ENCODE measurements around the gene SLC30A1.

Gene SLC30A1

GRCh38 chr1:211604548-211604947, 25.6 kb upstream of the SLC30A1 start:
- TF ChIP-seq FOXP2 (optimal IDR thresholded peaks at IDR 0.05; ENCODE audit: control extremely low read depth, extremely low read length, insufficient read depth) (no peak), POLR2AphosphoS5 (IDR thresholded peaks at IDR 0.05; ENCODE audit: borderline replicate concordance, low read depth, low read length) (no peak), EZH2 (IDR thresholded peaks at IDR 0.05) (no peak)
- Histone ChIP-seq H3K36me3 (ENCODE audit: insufficient read depth, low read length) (no peaks in the 10 kb centered on the region), H3K27ac (no peak overlapping the region), H3K9ac (ENCODE audit: insufficient read length) (no peak overlapping the region), H3K4me3 (no peak overlapping the region), H3K9me3 (ENCODE audit: low read depth, low read length) (no peaks in the 10 kb centered on the region)
- no peak for DNase-seq (ENCODE audit: low read depth, low spot score)

- Histone ChIP-seq H3K4me3 (no peak overlapping the region), H3K36me3 (ENCODE audit: insufficient read depth, low read length) (no peaks in the 10 kb centered on the region), H3K9ac (ENCODE audit: insufficient read length) (no peak overlapping the region), H3K9me3 (ENCODE audit: low read depth, low read length) (no peaks in the 10 kb centered on the region), H3K27ac (no peak overlapping the region)
- no peak for TF ChIP-seq EZH2 (IDR thresholded peaks at IDR 0.05)
- TF ChIP-seq POLR2AphosphoS5 (IDR thresholded peaks at IDR 0.05; ENCODE audit: borderline replicate concordance, low read depth, low read length), result no peak
- no peak for TF ChIP-seq FOXP2 (optimal IDR thresholded peaks at IDR 0.05; ENCODE audit: control extremely low read depth, extremely low read length, insufficient read depth)
- no peak for DNase-seq (ENCODE audit: low read depth, low spot score)
Measured at GRCh38 chr1:211603713-211604112, 24.8 kb upstream of the SLC30A1 start.

- no peaks in the 10 kb centered on the region for H3K9me3 ChIP-seq (ENCODE audit: low read depth, low read length)
- no peak overlapping the region for H3K27ac ChIP-seq
- no peak overlapping the region for H3K4me3 ChIP-seq
- TF ChIP-seq POLR2AphosphoS5 (IDR thresholded peaks at IDR 0.05; ENCODE audit: borderline replicate concordance, low read depth, low read length) (no peak), EZH2 (IDR thresholded peaks at IDR 0.05) (no peak), FOXP2 (optimal IDR thresholded peaks at IDR 0.05; ENCODE audit: control extremely low read depth, extremely low read length, insufficient read depth) (no peak)
- H3K36me3 ChIP-seq (ENCODE audit: insufficient read depth, low read length), result no peaks in the 10 kb centered on the region
- DNase-seq (ENCODE audit: low read depth, low spot score), result no peak
- H3K9ac ChIP-seq (ENCODE audit: insufficient read length), result no peak overlapping the region
Measured at GRCh38 chr1:211603191-211603701, 24.3 kb upstream of the SLC30A1 start.

- Histone ChIP-seq H3K9me3 (ENCODE audit: low read depth, low read length) (no peaks in the 10 kb centered on the region), H3K36me3 (ENCODE audit: insufficient read depth, low read length) (no peaks in the 10 kb centered on the region), H3K4me3 (no peak overlapping the region), H3K27ac (no peak overlapping the region), H3K9ac (ENCODE audit: insufficient read length) (no peak overlapping the region)
- TF ChIP-seq FOXP2 (optimal IDR thresholded peaks at IDR 0.05; ENCODE audit: control extremely low read depth, extremely low read length, insufficient read depth) (no peak), POLR2AphosphoS5 (IDR thresholded peaks at IDR 0.05; ENCODE audit: borderline replicate concordance, low read depth, low read length) (no peak), EZH2 (IDR thresholded peaks at IDR 0.05) (no peak)
- DNase-seq (ENCODE audit: low read depth, low spot score), result peak; percentile 48
Measured at GRCh38 chr1:211601982-211602670, 23.2 kb upstream of the SLC30A1 start.

DNA sequence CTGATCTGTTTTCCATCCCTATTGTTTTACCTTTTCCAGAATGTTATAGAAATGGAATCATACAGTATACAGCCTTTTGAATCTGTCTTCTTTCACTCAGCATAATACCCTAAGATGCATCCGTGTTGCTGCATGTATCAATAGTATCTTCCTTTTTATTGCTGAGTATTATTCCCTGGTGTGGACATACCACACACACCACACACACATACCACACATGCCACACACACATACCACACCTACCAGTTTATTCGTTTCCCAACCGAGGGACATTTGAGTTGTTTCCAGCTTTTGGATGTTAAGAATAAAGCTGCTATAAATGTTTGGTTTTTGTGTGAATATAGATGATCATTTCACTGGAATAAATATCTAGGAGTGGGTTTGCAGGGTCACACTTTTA, 22.2 kb upstream of the SLC30A1 start:
- Histone ChIP-seq H3K9ac (ENCODE audit: insufficient read length) (no peak overlapping the region), H3K27ac (no peak overlapping the region), H3K4me3 (no peak overlapping the region), H3K36me3 (ENCODE audit: insufficient read depth, low read length) (no peaks in the 10 kb centered on the region), H3K9me3 (ENCODE audit: low read depth, low read length) (no peaks in the 10 kb centered on the region)
- TF ChIP-seq EZH2 (IDR thresholded peaks at IDR 0.05) (no peak), FOXP2 (optimal IDR thresholded peaks at IDR 0.05; ENCODE audit: control extremely low read depth, extremely low read length, insufficient read depth) (no peak), POLR2AphosphoS5 (IDR thresholded peaks at IDR 0.05; ENCODE audit: borderline replicate concordance, low read depth, low read length) (no peak)
- no peak for DNase-seq (ENCODE audit: low read depth, low spot score)

DNA sequence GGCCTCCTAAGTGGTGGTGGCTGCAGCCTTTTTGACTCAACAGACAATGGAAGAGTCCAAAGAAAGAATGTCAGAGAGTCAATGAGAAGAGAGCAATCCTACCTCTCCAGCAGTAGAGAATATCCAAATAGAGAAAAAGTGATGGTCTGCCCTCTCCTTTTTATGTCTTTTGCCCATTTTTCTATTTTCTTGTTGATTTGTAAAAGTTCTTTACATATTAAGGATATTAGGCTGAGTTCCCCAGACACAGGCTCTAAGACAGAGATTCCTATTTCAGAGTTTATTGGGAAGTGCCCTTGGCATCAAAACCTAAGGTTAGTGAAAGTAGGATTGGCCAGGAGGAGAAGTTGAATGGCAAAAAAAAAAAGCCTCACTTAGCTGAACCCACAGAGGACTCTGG, 20.3 kb upstream of the SLC30A1 start:
- no peak overlapping the region for H3K9ac ChIP-seq (ENCODE audit: insufficient read length)
- no peak overlapping the region for H3K27ac ChIP-seq
- no peak for DNase-seq (ENCODE audit: low read depth, low spot score)
- TF ChIP-seq POLR2AphosphoS5 (IDR thresholded peaks at IDR 0.05; ENCODE audit: borderline replicate concordance, low read depth, low read length), result no peak
- no peak for TF ChIP-seq EZH2 (IDR thresholded peaks at IDR 0.05)
- no peak for TF ChIP-seq FOXP2 (optimal IDR thresholded peaks at IDR 0.05; ENCODE audit: control extremely low read depth, extremely low read length, insufficient read depth)
- H3K36me3 ChIP-seq (ENCODE audit: insufficient read depth, low read length), result no peaks in the 10 kb centered on the region
- H3K9me3 ChIP-seq (ENCODE audit: low read depth, low read length), result no peaks in the 10 kb centered on the region
- H3K4me3 ChIP-seq, result no peak overlapping the region

DNA sequence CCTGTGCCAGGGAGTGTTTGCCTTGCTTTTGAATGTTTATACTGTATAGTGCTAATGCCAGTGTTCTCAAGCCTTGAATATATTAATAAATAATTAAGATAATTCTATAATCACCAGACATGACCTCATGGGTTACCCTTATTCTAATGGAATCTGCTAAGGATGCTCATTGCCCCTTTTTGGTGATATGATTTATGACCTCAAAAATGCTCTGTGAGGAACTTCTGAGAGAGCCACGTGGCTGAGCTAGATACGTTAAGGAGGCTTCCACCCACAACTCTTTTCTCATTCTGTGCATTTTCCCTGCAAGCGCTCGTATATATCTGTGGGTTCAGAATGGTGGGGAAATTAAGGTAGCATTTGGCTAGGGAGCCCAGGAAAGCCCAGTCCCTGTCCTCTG, 19.6 kb upstream of the SLC30A1 start:
- no peaks in the 10 kb centered on the region for H3K9me3 ChIP-seq (ENCODE audit: low read depth, low read length)
- no peaks in the 10 kb centered on the region for H3K36me3 ChIP-seq (ENCODE audit: insufficient read depth, low read length)
- H3K4me3 ChIP-seq, result no peak overlapping the region
- H3K9ac ChIP-seq (ENCODE audit: insufficient read length), result no peak overlapping the region
- no peak for DNase-seq (ENCODE audit: low read depth, low spot score)
- H3K27ac ChIP-seq, result no peak overlapping the region
- no peak for TF ChIP-seq FOXP2 (optimal IDR thresholded peaks at IDR 0.05; ENCODE audit: control extremely low read depth, extremely low read length, insufficient read depth)
- TF ChIP-seq POLR2AphosphoS5 (IDR thresholded peaks at IDR 0.05; ENCODE audit: borderline replicate concordance, low read depth, low read length), result no peak
- TF ChIP-seq EZH2 (IDR thresholded peaks at IDR 0.05), result no peak

GRCh38 chr1:211596418-211597181, 17.6 kb upstream of the SLC30A1 start:
- Histone ChIP-seq H3K4me3 (no peak overlapping the region), H3K9ac (ENCODE audit: insufficient read length) (no peak overlapping the region), H3K9me3 (ENCODE audit: low read depth, low read length) (no peaks in the 10 kb centered on the region), H3K27ac (no peak overlapping the region), H3K36me3 (ENCODE audit: insufficient read depth, low read length) (no peaks in the 10 kb centered on the region)
- DNase-seq (ENCODE audit: low read depth, low spot score), result no peak
- TF ChIP-seq EZH2 (IDR thresholded peaks at IDR 0.05), result no peak
- no peak for TF ChIP-seq POLR2AphosphoS5 (IDR thresholded peaks at IDR 0.05; ENCODE audit: borderline replicate concordance, low read depth, low read length)
- no peak for TF ChIP-seq FOXP2 (optimal IDR thresholded peaks at IDR 0.05; ENCODE audit: control extremely low read depth, extremely low read length, insufficient read depth)
